Activated T-cell treated with anti-CD3 and anti-CD28 coated beads, Interleukin-2, amount 50 U/mL, for 1 hour (primary cell): Measurements from ENCODE around the gene AK2.

Experiments used
- DNase-seq: peaks from one replicate; pipeline ENCODE4 v3.0.0-alpha.2; 2020

The AK2 gene

DNA sequence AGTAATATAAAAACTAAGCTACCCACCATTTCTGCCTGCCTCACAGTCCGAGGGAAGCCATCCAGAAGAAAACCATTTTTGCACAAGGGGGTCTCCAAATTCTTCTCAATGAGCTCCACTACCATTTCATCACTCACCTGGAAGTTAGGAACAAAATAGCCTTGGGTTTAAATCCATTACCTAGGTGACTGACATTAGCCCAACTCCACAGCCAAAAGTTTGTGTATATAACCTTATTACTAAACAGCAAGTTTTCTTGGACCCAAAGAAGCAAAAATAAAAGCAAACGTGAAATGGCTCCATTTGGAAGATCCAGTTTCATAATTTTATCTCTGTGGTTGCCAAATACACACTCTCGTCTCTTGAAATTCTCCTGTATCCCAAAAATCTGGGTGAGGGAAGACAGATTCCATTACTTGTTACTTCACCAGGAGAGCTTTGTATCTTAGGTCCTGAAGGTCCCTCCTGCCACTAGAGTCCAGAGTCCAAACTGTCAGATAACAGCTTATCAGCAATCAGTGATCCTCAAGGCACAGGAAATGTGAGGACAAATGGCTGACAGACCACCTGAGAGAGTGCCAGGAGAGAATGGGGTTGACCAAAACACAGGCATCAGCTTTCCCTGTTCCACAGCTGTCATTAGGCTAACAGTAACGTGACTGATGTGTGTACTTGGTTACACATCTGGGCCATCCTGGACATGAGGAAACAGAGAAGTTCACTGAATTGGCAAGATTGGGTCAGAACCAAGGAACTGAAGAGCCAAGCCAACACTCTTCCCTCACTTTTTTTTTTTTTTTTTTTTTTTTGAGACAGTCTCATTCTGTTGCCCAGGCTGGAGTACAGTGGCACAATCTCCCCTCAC is 14.9 kb downstream of the AK2 start:
- no peak for DNase-seq

DNA sequence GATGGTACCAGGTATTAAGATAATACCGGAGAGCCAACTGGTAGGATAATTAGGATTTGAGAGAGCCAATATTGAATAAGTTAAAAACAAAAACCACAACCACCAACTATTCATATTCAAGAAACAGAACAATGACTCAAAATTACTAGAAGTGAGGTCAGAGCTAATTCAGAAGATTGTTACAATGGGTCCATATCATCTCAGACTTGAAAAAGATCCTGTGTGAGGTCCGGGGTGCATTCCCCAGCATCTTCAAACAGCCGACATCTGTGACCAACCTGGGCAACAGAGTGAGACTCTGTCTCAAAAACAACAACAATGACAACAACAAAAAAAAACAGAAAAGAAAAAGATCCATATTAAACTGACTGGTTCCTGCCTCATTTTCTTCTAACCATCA is 18.6 kb downstream of the AK2 start:
- DNase-seq: no peak

DNA sequence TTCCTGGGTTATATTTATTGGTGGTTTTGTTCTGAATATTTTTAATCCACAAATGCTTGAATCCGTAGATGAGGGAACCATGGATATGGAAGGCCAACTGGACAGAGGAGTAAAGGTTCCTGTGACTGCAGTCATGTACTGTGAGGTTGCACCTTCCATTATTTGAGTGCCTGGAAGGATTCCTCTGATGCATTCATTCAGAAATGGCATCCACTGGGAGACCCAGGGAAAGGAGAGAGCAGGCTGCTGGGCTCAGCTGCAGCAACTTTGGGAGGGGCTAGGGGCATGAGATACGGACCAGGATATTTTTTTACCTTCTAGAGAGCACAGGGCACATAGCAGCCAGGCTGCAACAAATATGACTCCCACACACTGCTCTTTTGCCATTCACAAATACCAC is 19.5 kb downstream of the AK2 start:
- no peak for DNase-seq

DNA sequence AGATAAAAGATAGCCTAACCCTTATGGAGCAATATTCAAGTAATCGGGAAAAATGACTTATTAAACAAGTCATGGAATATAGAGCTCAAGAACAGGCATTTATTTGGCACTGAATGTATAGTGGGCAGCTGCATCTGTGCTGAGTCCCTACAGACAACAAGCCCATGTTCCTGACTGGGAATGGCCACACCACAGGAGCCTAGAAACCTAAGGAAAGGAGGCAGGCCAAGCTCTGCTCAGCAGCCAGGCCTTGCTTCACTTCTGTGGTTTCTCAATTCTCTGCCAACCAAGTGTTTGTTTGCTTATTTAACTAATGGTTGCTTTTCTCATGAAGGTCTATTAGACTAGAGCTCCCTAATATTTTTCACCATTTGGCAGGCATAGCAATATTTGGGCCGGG is 21.5 kb downstream of the AK2 start:
- DNase-seq: no peak

DNA sequence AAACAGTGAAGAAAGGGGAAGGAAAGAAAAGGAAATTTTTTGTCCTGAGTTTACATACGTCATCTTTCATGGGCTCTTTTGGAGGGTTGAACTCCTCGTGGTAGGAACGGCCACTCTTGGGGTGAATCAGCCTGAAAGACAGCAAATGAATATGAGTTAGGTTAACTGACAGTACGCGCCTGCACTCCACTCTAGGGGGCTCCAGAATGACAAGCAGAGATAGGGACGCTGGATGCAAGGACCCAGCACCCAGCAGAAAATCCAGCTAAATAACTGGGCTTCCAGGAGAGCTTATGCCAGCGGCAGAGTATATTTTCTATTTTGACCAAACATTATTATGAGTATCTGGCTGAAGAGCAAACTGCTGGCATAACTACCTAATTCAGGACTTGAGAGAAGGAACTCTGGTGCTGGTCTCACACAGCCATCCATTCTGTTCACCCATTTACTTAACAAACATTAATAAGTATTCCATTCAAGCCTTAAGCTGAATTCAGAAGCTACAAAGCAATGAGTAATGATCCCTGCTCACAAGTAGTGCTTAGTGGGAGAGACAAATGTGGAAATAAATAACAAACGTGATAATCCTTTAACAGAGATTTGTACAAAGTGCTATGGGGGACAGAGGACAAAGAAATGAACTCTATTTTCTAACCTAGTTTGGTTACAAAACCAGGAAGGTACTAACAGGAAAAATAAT is 22.1 kb downstream of the AK2 start:
- DNase-seq: no peak

DNA sequence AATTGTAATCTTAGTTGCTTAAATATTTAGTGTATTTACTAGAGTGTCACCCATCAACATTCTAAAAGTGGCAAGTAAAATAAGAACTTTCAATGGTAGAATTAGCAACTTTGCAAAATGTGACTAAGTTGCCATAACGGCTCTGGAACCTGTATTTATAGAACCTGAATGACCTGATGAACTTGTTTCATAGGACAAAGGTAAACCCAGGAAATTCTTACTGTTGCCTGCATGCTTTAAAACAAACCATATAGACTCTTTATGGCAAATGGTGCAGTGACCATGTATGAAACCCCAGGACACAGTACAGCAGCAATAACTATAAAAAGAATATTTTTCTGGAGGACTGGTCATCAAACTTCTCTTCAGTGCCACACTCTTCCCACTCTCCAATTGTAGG is 22.9 kb downstream of the AK2 start:
- no peak for DNase-seq

DNA sequence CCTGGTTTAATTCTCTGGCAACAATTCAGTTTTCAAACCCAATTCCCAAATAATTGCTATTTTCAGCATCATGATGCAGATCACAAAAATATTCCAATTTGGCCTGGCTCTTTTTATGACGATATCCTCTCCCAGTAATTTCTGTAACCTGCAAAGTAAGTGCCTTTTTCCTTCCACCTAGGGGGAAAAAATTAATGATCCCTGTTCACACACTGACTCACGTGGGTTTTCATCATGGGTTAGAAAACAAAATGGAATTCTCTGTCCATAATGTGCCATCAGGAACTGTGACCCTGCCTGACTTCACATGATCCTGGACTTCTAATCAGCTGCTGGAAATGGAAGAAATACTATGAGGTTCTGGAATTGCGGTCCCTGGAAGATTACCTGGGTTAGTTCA is 24.5 kb downstream of the AK2 start:
- no peak for DNase-seq

DNA sequence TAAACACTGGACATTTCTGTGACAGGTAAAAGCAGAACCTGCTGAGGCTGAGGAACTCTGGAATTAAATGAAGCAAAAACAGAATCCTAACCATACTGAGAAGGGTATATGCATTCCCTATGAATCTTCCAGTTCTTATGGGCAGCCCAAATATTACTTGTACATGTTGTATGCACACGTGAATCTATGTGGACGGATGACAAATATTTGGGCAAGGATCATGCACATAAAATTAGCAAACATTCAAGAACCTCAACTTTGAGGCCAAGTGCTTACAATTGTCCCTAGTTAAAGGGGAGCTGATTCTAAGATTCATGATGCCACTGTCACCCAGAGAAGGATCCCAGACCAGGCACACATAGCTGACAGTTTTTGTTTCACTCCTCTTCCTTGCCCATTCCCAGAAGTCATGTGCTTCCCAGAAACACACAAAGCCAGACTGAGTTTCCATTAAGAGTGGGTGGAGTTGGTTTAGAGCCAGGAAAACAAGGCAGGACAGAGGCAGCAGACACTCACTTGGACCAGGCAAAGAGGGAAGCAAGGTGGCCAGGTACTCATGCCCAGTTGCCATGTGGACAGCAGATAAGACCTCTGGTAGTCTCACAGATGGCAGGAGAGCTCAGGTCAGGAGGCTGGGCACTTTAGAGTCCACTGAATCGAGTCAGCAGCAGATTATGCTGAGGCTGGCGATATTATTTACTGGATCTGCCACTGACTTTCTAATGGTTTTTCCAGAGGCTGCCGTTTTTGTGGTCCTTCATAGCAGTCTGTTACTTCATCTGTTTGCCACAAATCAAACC is 25.6 kb downstream of the AK2 start:
- no peak for DNase-seq

DNA sequence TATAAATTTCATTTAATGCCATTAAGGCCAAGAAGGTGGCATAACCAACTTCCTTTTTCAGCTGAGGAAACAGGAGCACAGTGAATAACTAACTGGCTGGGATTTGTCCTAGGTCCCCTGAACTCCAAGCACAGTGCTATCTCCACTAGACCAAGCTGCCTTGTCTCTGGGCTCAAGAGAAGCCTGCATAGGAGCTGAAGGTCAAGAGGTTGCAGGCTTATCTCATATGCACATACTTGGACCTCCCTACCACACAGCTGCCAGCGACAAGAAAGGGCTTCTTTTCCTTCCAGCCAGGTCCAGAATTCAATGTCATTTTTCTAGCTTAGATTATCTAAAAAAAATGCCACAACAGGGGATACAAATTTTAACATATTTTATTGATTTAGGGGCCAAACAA is 27.1 kb downstream of the AK2 start:
- no peak for DNase-seq

DNA sequence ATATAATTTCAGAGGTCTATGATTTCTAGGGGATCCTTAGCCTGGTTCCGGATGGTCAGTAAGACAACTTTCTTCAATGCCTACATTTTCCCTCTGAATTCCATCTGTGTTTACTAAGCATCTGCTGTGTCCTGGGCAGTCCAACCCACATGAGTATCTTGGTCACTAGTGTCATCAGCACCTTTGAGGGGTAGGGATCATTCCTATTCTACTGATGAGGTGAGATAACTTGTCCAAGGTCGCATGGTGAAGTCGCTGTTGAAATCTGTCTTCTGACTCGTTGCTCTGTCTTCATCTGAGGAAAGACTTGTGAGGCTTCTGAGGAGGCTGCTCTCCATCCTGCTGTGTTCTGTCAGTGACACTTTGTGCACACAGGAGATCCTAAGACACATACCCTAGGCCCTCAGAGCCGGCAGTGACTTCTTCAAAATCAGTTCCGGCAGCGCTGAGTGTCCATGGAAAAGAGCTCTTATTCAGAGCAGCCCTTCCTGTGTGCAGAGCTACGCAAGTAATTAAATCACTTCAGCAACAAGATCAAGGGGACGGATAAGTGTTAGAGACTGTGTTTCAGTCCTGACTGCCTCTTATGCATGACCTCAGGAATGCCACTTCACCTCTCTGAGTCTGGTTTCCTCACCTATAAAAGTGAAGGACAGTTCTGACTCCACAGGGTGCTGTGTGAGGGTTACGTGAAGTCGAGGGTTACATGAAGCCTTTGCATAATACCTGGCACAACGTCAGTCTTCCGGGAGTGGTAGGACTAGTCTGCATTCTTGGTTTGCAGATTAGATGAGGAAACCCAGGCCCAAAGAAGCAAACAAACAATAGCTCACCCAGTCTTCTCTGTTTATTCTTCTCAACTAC is 28.4 kb downstream of the AK2 start:
- no peak for DNase-seq

DNA sequence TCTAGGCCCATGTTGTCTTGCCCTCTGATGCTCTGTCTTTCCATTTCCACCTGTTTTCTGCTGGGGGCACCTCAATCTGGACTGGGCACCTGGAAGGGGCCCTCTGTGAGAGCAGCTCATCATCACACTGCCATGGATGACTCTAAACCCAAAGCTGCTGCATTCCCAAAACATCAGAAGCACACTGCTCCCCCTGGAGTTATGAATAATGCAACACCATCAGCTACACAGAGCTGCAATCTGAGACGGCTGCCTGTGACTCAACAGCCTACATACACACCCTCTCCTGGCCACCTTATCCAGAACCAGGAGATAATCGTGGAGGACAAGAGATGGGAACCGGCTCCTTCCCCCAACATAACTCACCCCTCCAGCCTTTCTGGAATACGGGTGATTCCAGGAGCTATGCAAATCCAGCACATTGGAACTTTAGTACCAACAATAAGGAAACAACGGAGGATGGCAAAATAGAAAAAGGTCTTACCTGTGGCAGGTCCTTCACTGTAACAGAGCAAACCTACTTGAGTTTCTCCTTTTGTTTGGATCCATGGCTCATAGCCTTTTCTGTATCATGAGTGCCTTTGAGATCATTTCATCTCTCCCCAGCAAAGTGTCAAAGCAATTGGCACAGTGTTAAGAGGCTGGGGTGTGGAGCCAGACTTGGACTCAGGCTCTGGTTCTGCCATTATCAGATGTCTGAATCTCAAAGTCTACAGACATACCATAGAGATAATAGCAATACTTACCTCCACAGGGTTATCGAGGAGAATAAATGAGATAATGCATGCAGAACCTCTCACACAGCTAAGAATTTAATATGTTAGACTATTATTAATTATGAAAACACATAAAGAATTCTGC is 29.3 kb downstream of the AK2 start:
- no peak for DNase-seq

DNA sequence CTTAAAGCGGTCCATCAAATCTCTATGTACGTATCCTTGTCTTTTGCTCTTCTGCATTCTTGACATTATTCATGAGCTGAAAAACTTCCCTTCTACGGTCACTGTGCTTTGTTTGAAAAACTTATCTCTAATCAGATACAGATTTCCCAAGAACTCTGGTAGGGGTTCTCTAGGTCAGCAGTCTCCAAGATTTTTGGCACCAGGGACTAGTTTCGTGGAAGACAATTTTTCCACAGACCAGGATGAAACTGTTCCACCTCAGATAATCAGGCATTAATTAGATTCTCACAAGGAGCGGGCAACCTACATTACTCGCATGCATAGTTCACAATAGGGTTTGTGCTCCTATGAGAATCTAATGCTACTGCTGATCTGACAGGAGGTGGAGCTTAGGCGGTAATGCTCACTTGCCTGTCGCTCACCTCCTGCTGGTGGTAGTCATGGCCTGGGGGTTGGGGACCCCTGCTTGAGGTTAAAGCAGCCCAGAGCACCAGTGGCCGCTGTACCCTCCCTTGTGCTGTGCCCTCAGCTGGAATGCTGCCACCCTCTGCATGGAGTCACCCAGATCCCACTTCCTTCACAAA is 30.8 kb downstream of the AK2 start:
- DNase-seq: no peak

DNA sequence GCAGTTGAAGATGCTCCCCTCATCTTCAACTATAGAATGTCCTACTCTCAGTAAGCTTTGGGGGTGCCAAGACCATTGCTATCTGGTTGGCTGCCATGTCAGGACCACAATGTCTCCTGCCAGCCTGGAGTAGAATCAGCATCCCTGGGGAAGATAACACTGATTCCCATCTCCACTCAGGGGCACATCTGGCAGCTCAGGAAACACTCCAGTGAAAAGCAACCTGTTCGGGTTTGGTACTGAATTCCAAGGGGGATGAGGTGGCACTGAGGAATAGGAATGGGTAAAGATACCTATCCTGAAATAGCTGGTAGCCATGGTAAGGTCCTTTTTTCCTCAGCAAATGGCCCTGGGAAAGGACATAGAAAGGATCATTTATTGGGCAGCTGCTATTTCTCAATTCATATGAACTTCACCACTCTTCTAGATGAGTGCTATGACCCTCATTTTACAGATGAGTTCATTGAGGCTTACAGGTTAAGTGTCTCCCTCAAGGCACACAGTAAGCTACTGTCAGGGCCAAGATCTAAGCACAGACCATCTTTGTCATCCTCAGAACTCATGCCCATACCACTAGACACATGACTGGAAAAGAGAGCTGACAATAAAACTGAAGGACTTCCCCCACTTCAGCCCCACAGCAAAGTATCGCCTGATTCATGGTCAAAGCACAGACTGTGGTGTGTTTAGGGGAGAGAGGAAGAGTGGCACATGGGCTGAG is 31.4 kb downstream of the AK2 start:
- DNase-seq: no peak

DNA sequence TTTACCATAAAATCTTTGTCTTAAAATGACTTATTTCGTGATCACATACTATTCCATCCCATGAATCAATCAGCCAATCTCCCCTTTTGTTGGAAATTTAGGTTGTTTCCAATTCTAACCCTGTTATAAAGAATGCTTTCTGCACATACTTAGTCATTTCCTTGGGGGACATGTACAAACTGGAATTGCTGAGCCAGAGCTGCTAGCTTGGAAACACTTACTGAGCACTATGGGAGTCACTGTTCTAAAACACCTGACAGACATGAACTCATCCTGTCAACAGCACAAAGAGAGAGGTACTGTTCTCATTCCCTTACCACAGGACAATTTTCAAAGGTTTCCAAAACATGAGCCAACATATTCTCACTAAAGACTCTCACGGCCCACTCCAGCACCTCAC is 32.1 kb downstream of the AK2 start:
- no peak for DNase-seq

DNA sequence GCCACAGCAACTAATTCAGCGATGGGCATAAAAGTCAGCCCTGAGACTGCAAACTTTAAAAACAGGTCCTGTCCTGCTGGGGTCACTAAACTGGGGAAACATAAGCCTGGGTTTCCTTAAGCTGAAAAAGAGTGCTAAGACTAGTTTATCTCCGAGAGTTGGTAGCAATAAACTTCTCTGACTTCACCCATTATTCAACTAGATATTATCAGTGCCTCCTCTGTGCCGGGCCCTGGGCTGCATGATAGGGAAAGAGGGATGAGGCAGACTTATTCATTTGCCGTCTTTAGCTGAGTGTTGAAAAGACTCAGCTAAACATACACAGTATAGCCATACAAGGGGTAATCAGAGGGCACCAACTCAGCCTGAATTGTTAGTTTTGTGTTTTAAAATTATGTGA is 33.0 kb downstream of the AK2 start:
- no peak for DNase-seq

DNA sequence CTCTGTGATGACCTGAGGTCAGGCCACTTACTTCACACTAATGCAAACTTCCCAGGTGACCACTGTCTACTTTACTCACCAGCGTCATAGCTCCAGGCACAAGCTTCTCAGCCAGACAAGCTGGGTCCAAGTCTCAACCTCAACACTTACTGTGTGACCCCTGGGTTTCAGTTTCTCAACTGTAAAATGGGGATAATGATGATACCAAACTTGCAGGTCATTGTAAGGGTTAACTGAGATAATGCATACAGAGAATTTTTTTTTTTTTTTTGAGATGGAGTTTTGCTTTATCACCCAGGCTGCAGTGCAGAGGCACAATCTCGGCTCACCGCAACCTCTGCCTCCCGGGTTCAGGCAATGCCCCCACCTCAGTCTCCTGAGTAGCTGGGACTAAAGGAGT is 34.7 kb downstream of the AK2 start:
- no peak for DNase-seq

DNA sequence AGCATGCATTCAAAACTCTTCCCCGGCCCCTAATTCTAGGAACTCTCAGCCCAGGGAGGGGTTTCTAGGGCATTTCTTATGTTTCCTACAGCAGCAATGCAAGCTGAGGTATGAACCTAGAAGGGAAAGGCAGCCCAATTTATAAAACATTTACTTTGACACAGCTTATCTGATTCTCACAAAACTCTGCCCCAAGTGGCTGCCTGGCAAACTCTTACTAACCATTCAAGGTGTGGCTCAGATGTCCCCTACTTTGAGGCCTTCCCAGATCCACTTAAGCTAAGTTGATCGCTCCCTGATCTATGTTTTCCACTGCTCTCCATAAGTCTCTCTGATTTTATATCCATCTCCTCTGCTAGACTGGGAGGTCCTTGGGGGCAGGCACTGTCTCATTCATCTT is 35.4 kb downstream of the AK2 start:
- DNase-seq: no peak

DNA sequence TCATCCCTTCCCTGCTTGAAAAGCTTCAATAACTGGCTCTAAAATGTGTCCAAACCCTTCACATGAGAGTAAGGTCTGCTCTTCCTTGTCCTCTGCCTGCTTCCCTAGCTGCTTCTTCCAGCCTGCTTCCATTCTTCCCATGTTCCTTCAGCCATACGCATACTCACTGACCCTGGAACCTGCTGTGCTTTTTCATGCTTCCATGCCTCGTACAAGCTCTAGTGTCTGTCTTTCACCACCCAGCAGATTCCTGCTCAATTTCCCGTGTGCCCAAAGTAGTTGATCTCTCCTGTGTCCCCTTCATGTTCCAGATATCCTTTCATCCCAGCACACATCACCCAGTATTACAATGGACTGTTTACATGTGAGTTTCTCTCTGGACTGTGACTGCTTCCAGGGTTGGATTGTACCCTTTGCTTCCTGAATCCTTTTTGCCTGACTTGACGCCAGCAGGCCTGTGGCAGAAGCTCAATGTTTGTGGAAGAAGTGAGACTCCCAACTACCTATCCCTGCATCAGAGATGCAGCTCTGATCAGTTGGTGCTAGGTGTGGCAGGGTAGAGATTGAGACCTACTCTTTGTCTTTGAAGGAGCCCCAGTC is 36.2 kb downstream of the AK2 start:
- no peak for DNase-seq

DNA sequence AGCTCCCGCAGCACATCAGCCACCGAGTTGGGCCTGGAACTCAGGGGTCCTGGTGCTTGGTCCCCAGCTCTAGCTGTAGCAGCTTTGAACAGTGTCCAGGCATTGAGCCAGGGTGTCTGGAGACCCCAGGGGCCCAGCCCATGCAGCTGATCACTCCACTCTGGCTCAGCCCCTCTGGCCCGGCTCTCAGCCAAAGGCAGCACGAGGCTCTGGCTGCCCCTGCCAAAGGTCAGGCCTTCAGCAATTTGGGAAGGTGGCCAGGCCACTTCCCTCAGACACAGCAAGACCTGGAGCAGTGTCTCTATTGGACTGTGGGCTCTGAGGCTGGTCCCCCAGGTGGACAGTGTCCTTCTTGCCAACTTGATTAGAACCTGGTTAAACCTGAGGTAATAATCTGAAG is 37.7 kb downstream of the AK2 start:
- no peak for DNase-seq

DNA sequence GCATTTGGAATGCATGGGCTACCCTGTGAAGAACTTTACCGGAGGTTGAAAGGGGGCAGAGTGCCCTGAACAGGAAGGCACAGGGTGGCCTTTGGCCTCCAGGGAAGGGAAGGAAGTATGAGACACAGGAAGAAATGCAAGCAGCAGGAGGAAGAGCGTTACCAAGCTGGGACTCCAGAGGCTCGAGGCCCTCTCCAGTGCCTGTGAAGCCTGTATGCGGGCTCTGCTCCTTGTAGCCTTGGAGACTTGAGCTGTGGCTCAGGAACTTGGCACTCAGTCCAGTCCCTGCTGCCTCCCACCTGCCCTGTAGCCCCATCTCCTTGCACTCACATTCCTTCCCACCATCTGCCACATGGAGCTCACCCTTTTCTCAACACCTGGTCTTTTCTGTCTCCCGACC is 38.6 kb downstream of the AK2 start:
- no peak for DNase-seq
